ENCODE results near the gene ATF6B. TPM values are rescaled to one million over a fixed set of nuclear protein-coding genes. Genes with fewer than 3 reads are reported as not detected.

ATF6B gene
- polyA plus RNA-seq (2013, experiment 1 of 2; ENCODE audit: insufficient read length) = 56.9 TPM
- 56.9 TPM for polyA plus RNA-seq (2013, experiment 2 of 2; ENCODE audit: insufficient read length)

DNA sequence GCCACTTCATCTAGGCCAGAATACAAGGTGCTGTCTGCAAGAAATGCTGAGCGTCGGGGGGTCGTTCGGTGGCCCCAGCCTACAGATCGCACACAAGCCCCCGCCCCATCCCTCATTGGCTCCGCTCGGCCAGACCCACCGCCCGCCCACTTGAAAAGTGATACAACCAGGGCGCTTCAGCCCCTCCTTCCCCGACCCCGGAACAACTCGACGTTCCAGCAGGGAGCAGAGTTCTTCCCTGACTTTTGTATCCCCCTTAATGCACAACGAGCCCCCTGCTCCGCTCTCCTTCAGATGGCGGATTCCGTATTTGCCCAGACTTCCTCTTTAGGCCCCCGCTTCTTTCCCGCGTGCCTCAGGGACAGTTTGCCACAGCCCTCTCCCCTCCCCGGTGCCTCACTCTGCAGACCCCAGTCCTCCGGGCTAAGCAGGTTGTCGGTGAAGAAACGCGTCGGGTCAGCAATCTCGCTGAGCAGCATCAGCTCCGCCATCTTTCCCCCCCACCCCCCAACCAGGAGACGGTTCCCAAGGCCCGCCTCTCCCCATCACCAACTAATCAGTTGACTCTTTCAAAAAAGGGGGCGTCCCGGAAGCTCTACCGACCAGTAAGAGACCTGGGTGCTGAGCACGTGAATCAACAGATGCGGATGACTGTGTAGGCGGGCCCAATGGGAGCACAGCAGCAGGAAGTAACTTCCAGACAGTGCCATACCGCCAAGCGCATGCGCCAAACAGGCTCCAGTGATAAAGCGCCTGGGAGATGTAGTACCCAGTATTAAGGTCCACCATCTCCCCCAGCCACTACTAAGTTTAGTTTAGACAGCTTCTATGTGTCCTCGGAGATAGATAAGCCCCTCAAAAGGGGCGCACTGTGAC, at the start of gene ATF6B:
ATF6B (minus strand) TSS at position 530 of the 876 bp plus-strand sequence; CDS start at position 491, 39 bp downstream.
- peak; percentile 100 for DNase-seq

DNA sequence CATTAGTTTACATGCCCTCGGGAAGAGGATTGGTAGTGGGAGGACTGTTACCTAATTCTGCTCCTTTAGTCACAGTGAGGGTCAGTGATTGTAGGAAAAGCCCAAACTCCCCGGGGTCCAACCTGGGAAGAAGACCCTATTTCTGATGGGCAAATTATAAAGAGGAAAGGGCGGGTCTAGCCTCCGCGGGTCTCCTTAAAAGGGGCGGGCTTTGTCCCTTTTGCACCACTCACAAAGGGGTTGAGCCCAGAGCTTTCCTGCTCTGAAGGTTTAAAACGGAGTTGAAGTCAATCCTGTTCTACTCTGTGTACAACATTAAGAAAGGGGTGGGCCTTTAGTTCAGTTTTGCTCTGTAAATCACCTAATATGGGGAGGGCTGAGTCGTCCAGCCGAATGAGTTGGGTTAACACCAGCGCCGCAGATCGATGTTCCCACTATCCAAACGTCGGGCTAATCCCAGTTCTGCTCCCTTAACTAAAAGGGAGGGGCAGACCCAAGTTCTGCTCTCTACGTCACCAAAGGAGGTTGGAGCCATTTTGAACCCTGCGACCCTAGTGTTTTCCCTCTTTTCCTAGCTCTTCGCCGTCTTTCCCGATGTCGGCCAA, 49.2 kb upstream of the ATF6B start:
- DNase-seq = no peak

DNA sequence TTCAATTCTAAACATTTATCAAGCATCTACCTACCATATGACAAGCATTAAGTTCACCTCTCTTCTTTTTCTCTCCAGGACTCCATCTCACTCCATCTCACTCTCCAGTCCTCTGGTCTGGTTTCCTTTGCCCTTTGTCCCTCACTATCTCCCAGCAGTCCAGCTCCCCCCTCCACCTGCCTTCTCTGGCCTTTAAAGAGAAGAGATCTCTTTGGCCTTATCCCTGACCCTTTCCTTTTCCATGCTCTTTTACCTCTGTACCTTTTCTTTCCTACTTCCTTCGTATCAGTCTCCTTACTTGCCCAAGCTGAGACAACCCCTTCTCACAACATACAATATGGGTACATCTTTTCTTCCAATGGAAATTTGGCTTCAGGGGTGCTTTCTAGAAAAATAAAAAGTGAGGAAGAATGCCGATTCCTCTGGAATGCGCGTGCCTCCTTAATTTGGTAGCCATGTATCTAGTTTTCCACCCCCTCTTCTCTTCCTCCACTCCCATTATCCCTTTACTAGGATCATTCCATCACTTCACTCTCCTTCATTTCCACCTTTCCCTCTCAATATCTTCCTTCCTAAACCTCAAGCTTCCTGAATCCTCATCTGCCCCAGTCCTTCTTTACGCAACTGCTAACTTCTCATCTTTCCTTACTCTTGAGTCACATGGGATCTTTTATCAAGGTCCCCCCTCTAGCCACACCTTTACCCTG, 48.6 kb upstream of the ATF6B start:
- no peak for DNase-seq

DNA sequence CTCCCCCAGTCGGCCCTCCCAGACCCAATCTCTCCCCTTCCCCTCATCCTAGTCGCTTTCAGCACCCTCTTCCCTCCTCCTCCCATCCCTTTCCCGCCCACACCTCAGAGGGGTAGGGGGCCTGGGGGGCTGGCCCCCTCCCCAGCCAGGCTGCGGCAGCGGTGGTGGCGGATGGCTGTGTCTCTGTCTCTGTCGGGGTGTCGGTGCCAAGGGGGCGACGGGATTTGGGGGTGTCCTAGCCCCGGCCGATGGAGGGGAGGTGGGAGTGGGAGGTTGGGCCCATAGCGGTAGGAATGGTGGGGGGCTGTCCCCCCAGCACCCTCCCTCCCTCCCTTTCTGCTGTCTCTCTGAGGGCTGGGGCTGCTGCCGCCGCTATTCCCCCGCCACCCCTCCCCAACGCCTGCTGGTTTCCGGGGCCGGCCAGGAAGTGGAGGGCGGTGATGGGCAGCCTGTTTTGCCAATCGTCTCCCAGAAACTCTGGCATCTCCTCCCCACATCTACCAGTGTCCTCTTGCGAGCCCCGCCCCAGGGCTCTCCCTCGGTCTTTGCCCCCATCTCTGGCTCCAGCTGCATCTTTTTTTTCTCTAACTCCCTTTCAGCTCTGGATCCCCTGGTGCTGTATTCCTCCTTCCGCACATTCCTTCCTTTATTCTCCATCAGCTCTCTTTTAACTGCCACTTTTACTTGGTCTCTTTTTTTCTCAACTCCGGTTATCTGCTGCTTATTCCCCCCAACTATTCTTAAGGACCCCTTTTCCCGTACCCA, 47.8 kb upstream of the ATF6B start, which contains the start of gene AGPAT1:
AGPAT1 (minus strand) TSS at position 374 of the 765 bp plus-strand sequence. CDS start 4,588 bp downstream, outside the sequence.
- DNase-seq = peak; percentile 98

DNA sequence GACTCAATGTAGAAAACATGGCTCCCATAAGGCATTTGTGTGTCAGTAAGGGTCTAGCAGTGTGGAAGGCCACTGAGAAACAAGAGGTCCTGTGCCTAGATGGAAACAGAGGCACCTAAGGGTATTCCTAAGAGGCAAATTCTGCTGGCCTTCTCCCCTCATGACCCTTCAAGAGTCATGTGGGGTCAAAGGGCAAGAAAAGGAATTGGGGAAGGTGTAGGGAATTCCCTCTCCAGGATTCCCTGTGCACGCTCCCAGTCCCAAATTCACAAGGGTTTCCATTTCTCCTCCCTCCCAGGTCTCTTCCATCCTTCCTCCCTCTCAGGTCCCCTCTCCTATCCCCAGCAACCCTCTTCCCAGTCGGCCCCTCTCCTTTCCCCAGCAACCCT, 47.3 kb upstream of the ATF6B start:
- no peak for DNase-seq

DNA sequence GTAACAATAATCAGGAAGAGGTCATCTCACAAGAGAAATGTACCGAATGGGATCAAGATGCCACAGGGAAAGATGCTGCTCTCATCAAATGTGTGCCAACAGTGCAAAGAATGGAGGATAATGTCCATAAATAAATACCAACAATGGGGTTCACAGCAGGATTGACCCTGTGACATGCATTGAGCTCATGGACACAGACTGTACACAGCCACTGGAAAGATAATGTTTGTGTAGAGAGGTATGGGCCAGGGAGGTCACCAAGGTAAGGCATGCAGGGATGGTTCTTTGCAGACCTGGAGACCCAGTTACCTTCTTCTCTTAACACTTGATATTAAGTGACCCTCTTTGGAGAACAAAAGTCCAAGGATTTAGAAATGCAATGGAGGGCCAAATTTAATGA, 46.4 kb upstream of the ATF6B start:
- no peak for DNase-seq

DNA sequence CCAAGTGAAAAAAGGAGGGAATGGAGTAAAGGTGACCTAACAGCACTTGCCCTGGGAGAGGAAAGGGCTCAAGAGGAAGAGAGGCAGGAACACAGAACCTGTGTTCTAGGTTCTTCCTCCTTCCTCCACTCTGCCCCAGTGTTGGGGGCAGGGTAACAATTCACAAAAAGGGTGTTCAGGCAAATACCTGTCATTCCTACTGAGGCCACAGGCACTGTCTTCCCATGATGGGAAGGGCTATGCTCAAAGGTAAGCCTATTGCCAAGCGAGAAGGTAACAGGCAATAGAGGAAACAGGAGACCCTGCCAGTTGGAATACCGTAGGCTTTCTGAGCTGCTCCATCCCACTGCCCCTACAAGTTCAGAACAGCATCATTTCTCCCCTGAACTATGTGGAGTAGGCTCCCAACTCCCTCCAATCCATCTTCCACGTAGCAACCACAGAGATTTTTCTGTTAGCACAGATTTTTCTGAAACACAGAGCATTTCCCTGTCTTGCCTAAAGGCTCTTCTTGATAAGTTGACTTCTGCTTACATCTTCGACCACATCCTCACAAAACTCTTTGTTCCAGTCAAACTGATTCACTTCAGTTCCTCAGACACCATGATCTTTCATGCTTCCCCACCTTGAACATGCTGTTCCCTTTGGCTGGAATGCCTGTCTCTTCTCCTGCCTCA, 45.1 kb upstream of the ATF6B start:
- DNase-seq = no peak

DNA sequence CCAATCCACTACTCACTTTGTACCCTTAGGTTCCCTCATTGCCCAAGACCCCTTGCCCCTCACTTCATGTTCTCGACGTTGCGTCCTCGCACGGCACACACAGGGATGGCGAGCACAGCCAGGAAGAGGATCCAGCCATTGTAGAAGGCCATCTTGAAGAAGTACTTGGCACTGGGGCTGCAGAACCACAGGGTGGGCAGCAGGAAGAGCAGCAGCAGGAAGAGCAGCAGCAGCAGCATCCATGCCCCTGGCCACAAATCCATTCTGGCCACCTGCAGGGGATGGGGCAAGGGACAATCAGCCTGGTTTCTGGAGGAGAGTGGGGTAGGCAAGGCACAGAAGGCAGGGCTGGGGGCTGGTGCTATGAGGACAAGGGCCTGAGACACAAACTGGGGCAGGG, 43.2 kb upstream of the ATF6B start:
- DNase-seq = no peak

DNA sequence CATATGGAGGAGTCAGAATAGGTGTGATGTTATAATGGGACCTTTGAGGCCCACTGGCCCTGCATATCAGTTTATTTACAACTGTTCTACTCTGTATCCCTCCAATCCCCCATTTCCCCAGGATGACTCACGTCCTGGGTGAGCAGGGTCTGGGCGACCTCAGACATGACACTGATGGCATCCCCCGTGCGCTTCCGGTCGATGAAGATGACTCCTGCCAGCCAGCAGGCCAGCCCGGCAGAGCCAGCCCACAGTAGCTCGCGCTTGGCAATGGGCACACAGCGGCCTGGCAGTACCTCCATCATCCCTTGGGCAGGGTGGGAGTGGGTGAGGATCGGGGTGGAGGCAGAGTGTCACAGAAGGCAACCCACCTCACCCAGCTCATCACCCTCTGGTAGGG, 42.2 kb upstream of the ATF6B start:
- DNase-seq = no peak

DNA sequence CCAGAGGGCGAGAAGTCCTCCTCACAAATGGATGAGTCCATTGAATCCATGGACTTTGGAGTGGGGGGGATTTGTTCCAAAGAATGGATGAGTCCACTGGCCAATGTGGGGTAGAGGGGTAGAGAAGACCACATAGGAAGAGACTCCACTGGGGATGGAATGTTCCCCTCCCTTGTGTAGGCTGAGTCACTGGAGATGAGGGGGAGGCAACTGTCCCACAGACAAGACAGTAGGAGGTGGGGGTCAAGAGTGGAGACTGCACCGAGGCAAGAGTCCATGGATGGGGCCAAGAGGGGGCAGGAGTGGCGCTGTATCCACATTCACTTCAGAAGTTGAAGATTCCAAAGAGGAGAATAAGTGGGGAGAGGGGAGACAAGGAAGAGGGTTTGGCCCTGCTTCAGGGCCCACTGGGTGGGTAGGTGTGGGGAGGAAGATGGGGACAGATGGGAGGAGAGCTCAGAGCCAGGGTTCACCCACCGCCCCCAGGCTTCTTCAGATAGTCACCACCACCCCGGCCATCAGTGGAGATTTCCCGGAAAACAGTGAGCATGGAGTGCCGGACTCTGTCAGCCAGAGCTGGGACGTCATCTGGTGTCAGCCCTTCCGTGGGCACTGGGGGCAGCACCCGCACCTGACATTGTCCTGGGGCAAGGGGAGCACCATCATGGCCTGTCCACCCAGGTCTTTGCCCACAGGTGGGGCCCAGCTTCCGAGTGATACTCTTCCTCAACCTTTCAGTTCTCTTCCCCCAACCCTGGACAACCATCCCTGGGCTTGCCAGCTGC, 41.0 kb upstream of the ATF6B start:
- peak; percentile 67 for DNase-seq

DNA sequence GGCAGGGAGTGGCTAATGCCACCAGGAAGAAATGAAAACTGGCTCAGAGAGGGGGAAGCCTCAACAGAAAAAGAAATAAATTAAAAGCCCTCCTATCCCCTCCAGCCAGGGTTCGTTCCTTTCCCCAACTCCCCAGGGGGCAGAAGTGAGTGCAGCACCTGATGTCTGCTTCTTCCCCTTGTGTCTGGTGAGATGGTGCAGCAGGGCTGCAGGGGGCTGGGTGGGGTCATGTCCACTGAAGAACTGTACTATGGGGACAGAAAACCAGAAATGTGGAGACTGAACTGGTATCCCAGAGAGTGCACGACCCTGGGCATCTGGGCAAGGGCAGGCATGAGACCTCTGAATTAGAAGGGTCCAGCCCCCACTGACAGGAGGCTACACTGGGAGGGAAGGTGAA, 40.3 kb upstream of the ATF6B start:
- DNase-seq = no peak

DNA sequence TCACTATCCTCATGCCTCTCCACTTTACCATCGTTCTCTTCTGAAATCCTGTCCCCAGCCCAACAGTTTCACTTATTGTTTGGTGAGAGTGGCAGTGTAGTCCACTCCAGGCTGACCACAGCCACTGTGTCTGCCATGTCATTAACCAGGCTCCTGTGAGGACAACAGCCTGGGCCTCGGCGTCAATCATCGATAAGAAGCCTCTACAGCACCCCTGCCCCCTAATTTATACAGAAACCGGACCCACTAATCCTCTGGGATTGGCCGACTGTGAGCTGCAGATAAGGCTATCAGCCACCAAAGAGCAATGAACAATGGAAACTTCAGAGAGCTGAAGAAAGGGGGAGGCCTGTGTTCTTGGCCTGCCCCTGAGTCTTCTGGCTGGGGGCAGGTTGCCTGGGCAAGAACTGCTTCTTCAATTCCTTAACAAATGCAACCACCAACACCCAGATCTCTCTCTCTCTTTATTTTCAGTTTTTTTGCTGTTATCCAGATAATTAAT, 39.8 kb upstream of the ATF6B start:
- no peak for DNase-seq

DNA sequence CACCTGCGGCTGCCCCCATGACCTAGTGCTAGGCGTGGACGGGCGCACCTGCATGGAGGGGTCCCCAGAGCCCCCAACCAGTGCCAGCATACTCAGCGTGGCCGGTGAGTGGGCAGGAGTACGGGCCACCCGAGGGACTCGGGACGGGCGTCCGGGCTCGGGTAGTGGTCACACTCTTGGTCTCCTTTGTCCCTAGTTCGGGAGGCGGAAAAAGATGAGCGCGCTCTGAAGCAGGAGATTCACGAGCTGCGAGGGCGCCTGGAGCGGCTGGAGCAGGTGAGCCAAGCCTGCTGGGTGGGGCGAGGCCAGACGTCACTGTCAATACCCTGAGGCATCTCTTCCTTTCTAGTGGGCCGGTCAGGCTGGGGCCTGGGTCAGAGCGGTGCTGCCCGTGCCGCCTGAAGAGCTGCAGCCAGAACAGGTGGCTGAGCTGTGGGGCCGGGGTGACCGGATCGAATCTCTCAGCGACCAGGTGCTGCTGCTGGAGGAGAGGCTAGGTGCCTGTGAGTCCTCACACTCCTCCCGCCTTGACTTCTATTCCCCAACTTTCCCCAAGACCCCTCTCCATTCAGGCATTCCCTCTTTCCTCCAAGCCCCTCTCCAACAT, 39.2 kb upstream of the ATF6B start:
- DNase-seq = no peak

DNA sequence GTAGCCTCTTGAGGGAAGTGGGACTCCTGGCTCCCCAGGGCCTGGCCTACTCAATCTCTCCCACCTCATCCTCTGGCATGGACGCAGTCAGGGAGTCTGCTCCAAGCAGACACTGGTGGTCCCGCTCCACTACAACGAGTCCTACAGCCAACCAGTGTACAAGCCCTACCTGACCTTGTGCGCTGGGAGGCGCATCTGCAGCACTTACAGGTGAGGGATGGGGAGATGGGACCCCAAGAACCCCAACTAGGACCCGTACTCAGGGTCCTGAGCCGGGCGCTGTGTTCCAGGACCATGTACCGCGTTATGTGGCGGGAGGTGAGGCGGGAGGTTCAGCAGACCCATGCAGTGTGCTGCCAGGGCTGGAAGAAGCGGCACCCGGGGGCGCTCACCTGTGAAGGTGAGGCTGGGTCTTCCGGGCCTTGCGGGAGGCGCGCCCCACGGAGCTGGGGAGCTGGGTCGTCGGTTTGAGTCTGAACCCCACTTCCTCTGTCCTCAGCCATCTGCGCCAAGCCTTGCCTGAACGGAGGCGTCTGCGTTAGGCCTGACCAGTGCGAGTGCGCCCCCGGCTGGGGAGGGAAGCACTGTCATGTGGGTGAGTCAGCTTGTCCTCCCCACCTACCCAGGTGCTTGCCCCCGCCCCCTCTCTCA, 38.5 kb upstream of the ATF6B start:
- no peak for DNase-seq

DNA sequence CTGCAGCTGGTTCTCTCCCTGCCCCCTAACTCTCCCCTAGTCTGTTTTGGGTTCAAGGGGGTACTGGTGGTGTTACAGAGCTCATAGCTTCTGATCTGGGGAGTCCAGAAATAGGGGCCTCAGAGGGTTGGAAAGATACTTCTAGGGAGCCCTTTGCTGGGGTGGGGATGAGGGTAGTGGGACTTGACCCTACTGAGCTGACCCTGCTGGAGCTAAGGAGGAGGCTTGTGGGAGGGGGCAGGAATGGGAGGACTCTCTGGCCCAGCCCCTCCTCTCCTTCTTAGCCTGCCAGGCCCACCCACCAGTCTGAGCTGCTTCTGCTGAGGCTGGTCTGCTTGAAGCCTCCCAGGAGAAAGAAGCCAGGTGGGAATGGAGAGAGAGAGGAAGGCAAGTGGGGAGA, 36.2 kb upstream of the ATF6B start, which contains the start of gene EGFL8:
EGFL8 (plus strand) TSS at position 301 of the 400 bp plus-strand sequence. CDS start 1,571 bp downstream, outside the sequence.
- no peak for DNase-seq

DNA sequence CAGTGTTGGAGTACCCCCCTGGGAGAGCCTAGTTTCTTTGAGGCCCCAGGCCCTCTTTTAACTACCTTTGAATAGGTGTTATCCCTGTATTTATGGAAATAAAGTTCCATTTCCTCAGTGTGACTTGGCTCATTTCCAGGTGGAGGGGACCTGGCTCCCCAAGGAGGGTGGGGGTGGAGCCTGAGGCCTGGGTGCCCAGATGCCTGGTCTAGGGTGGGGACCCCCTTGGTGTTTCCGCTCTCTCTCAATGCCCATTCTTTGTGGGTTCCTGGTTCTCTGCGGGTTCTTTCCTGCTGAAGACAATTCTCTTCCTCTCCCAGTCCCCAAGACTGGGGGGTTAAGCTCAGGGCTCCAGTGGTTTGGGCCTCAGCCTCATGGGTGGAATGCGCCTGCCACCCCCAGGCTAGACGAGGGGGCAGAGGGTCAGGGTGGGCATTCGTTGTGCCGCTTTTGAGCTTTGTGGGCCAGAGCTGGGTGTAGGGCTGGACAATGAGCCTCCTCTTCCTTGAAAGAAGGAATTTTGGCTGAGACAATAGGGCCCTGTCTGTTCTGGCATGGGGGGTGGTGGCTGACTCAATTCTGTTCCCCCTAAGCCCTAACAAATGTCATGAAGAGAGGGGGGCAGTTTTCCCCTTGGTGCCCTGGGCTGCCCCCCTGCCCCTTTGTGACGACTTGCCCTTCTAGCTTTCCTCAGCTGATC, 35.7 kb upstream of the ATF6B start:
- DNase-seq = no peak

DNA sequence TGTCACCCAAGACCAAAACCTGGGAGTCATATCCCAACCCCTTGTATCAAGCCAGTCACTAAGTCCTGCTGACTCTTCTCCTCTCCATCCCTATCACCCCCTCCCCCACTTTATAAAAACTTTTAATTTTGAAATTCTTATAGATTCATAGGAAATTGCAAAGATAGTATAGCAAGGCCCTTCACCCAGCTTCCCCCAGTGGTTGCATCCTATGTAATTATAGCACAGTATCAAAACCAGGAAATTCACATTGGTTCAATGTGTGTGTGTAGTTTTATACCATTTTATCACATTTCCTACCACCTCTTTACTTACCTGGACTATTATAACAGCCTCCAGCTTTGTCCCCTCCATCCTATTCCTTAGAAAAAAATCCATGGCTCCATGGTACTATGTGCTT, 30.0 kb upstream of the ATF6B start:
- DNase-seq = no peak

DNA sequence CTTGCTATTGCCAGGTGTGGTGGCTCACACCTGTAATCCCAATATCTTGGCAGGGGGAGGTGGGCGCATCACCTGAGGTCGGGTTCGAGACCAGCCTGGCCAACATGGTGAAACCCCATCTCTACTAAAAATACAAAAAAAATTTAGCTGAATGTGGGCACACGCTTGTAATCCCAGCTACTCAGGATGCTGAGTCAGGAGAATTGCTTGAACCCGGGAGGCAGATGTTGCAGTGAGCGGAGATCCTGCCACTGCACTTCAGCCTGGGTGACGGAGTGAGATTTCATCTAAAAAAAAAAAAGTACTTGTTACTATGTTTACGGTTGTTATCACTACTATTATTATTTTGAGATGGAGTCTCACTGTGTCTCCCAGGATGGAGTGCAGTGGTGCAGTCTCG, 28.8 kb upstream of the ATF6B start:
- no peak for DNase-seq
